PC-9 (cell line): ENCODE measurements around the gene PPP1R37. TPM values are rescaled to one million over a fixed set of nuclear protein-coding genes. Genes with fewer than 3 reads are reported as not detected.

ENCODE experiments used
- BruUV-seq: library from RNA; stranded (reverse); fragments of 400-500 nt; replicated peaks from 2 replicates; lab custom pipeline; 2021; lab: Mats Ljungman, UMichigan
- CTCF ChIA-PET: fragments of 300-600 bp; sonication (Branson Sonifier 250); formaldehyde crosslinking; loops from one replicate; lab custom pipeline; 2022; ENCODE audit warnings: antibody characterized with exemption; lab: Charles Lee
- POLR2A ChIA-PET: fragments of 300-600 bp; sonication (Branson Sonifier 250); formaldehyde crosslinking; loops from one replicate; lab custom pipeline; 2022; ENCODE audit warnings: antibody characterized with exemption; ENCODE audit not compliant: unreplicated experiment; lab: Charles Lee
- DNase-seq, 2 experiments: peaks; one replicate each; pipeline versions ENCODE4 v3.0.0 to v3.0.0-alpha.2; 2015 to 2022; ENCODE audit warnings: mixed read lengths in 1 of 2
- H2AFZ ChIP-seq: fragments of 200-600 bp; sonication (generic); 2 replicates; pipeline ENCODE4 v1.8.1; 2017; ENCODE audit warnings: antibody characterized with exemption
- H3F3A ChIP-seq: fragments of 200-600 bp; sonication (generic); 2 replicates; pipeline ENCODE4 v1.8.1; 2017; ENCODE audit warnings: antibody characterized with exemption, mild to moderate bottlenecking, low read depth; ENCODE audit not compliant: insufficient read depth
- H3K27ac ChIP-seq: fragments of 200-600 bp; sonication (generic); 2 replicates; pipeline ENCODE4 v1.6.1; 2016; ENCODE audit warnings: mixed run types
- H3K27me3 ChIP-seq: fragments of 200-600 bp; sonication (generic); 2 replicates; pipeline ENCODE4 v1.6.1; 2016; ENCODE audit warnings: low read depth, mixed run types; ENCODE audit not compliant: insufficient read depth
- H3K36me3 ChIP-seq: fragments of 200-600 bp; sonication (generic); 2 replicates; pipeline ENCODE4 v1.6.1; 2016; ENCODE audit warnings: low read depth, mixed run types
- H3K4me1 ChIP-seq: fragments of 200-600 bp; sonication (generic); replicated peaks from 2 replicates; pipeline ENCODE4 v1.6.1; 2016; ENCODE audit warnings: mixed run types; ENCODE audit not compliant: insufficient read depth
- H3K4me2 ChIP-seq: fragments of 200-600 bp; sonication (generic); 2 replicates; pipeline ENCODE4 v1.6.1; 2017; ENCODE audit warnings: mixed run types
- H3K4me3 ChIP-seq: fragments of 200-600 bp; sonication (generic); 2 replicates; pipeline ENCODE4 v1.6.1; 2016; ENCODE audit warnings: mixed run types
- H3K79me2 ChIP-seq: fragments of 200-600 bp; sonication (generic); 2 replicates; pipeline ENCODE4 v1.6.1; 2017; ENCODE audit warnings: low read depth, mixed run types
- H3K9me2 ChIP-seq: fragments of 200-600 bp; sonication (generic); 2 replicates; pipeline ENCODE4 v1.8.1; 2017; ENCODE audit warnings: mild to moderate bottlenecking; ENCODE audit not compliant: insufficient read depth
- H3K9me3 ChIP-seq: fragments of 200-600 bp; sonication (generic); 2 replicates; pipeline ENCODE4 v1.8.1; 2016; ENCODE audit warnings: low read depth; ENCODE audit not compliant: insufficient read depth
- H4K20me1 ChIP-seq: fragments of 200-600 bp; sonication (generic); 2 replicates; pipeline ENCODE4 v1.8.1; 2017; ENCODE audit not compliant: insufficient read depth
- EZH2 ChIP-seq: fragments of 200-600 bp; sonication (generic); IDR thresholded peaks from 2 replicates; pipeline ENCODE4 v1.8.0; 2017; ENCODE audit warnings: antibody characterized with exemption, low read depth
- intact Hi-C: fragments of 100-400 bp; cut with micrococcal nuclease; formaldehyde crosslinking; loops from one replicate; pipeline ENCODE4 v1.10.0; 2022; ENCODE audit not compliant: unreplicated experiment
- total RNA-seq: library from RNA; stranded (reverse); gene quantifications from 2 replicates; pipeline ENCODE4 v1.2.3, GENCODE V29; 2021
- TF ChIP-seq, protein P1 (sequence below): fragments of 200-600 bp; sonication (generic); conservative IDR thresholded peaks from 2 replicates; pipeline ENCODE4 v1.6.1; 2017; ENCODE audit warnings: mixed run types, antibody characterized with exemption, mild to moderate bottlenecking, moderate library complexity

PPP1R37 gene
- total RNA-seq, 1 experiment from 2014 or later: 41.1 TPM

DNA sequence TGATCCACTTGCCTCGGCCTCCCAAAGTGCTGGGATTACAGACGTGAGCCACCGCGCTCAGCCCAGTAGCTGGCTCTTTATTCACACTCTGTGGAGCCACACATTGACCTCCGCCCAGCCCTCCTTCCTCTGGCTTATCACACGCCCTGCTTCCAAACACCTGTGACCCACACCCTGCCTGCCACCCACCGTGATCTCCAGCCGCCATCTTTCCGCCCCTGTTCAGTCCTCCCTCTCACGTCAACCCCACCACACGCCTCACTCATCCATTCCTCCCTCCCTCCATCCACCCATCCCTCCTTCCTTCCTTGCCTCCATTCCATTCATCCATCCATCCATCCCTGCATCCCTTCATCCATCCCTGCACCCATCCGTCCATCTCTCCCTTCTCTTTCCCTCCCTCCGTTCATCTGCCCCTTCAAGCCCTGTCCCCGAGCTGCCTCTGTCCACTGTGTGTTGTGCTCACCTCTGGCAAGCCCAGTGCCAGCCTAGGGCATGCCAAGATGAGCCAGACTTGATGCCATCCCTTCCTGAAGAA, 34.3 kb upstream of the PPP1R37 start:
- Histone ChIP-seq H3K9me3 (no peaks in the 10 kb centered on the region), H3K79me2 (no peaks in the 10 kb centered on the region), H3F3A (peaks cover 31% of the 10 kb centered on the region; the same call in 1 of the 2 replicates), H3K27me3 (no peaks in the 10 kb centered on the region), H3K4me3 (no peak overlapping the region), H3K27ac (no peak overlapping the region), H2AFZ (no peak overlapping the region), H3K9me2 (no peaks in the 10 kb centered on the region), H3K36me3 (peaks cover 42% of the 10 kb centered on the region), H3K4me2 (no peak overlapping the region), H3K4me1 (no peaks in the 10 kb centered on the region), H4K20me1 (peaks cover 49% of the 10 kb centered on the region)
- intact Hi-C loops: loop anchor here (2.0 to 10.0 kb wide), 3 partner anchors 70 to 276 kb away; partner anchors contain the start of gene APOE
- DNase-seq: no peak
- no TSS peak for BruUV-seq
- no peak for TF ChIP-seq EZH2
- TF ChIP-seq, protein P1, sequence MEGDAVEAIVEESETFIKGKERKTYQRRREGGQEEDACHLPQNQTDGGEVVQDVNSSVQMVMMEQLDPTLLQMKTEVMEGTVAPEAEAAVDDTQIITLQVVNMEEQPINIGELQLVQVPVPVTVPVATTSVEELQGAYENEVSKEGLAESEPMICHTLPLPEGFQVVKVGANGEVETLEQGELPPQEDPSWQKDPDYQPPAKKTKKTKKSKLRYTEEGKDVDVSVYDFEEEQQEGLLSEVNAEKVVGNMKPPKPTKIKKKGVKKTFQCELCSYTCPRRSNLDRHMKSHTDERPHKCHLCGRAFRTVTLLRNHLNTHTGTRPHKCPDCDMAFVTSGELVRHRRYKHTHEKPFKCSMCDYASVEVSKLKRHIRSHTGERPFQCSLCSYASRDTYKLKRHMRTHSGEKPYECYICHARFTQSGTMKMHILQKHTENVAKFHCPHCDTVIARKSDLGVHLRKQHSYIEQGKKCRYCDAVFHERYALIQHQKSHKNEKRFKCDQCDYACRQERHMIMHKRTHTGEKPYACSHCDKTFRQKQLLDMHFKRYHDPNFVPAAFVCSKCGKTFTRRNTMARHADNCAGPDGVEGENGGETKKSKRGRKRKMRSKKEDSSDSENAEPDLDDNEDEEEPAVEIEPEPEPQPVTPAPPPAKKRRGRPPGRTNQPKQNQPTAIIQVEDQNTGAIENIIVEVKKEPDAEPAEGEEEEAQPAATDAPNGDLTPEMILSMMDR: no peak
- POLR2A ChIA-PET: no interaction called here
- CTCF ChIA-PET: interaction anchor here (1.6 kb wide), 1 partner anchor 16 kb away, joined by 4 read pairs; no protein-coding TSS in a partner anchor

- H3K4me1 ChIP-seq: no peaks in the 10 kb centered on the region
- no peaks in the 10 kb centered on the region for H3K27me3 ChIP-seq
- DNase-seq: peak; percentile 69 to 76
- peaks cover 24% of the 10 kb centered on the region; the same call in 1 of the 2 replicates for H3F3A ChIP-seq
- H2AFZ ChIP-seq: no peak overlapping the region
- BruUV-seq: no TSS peak
- no peaks in the 10 kb centered on the region for H3K9me3 ChIP-seq
- no peaks in the 10 kb centered on the region for H3K9me2 ChIP-seq
- CTCF ChIA-PET: interaction anchor here (0.6 to 1.6 kb wide), 3 partner anchors 13 to 288 kb away, joined by 3 to 6 read pairs (median 4); no protein-coding TSS in a partner anchor
- TF ChIP-seq EZH2: no peak
- TF ChIP-seq, protein P1: peak; percentile 99
- H4K20me1 ChIP-seq: peaks cover 43% of the 10 kb centered on the region
- H3K36me3 ChIP-seq: peaks cover 42% of the 10 kb centered on the region
- H3K4me3 ChIP-seq: no peak overlapping the region
- no peaks in the 10 kb centered on the region for H3K79me2 ChIP-seq
- H3K4me2 ChIP-seq: no peak overlapping the region
- no peak overlapping the region for H3K27ac ChIP-seq
- POLR2A ChIA-PET: interaction anchor here (0.8 kb wide), 1 partner anchor 57 kb away, joined by 3 read pairs; no protein-coding TSS in a partner anchor
- intact Hi-C loops: loop anchor here (2.0 to 10.0 kb wide), 3 partner anchors 71 to 277 kb away; partner anchors contain the start of gene APOE
Observed at GRCh38 chr19:45059258-45059965, 33.6 kb upstream of the PPP1R37 start.

GRCh38 chr19:45061965-45062364, 31.0 kb upstream of the PPP1R37 start:
- Histone ChIP-seq H3K27me3 (no peaks in the 10 kb centered on the region), H3K4me3 (no peak overlapping the region), H4K20me1 (peaks cover 59% of the 10 kb centered on the region), H3K27ac (no peak overlapping the region), H3K9me3 (no peaks in the 10 kb centered on the region), H3K36me3 (peaks cover 39% of the 10 kb centered on the region), H3K4me1 (no peaks in the 10 kb centered on the region), H3K4me2 (no peak overlapping the region), H3F3A (peaks cover 21% of the 10 kb centered on the region; the same call in 1 of the 2 replicates), H3K9me2 (no peaks in the 10 kb centered on the region), H2AFZ (no peak overlapping the region), H3K79me2 (no peaks in the 10 kb centered on the region)
- DNase-seq: no peak
- POLR2A ChIA-PET: interaction anchor here (0.7 kb wide), 1 partner anchor 263 kb away, joined by 6 read pairs; no protein-coding TSS in a partner anchor
- CTCF ChIA-PET: no interaction called here
- intact Hi-C loops: no loop called here
- no peak for TF ChIP-seq EZH2
- TF ChIP-seq, protein P1: no peak
- BruUV-seq: no TSS peak
